Stomach (tissue), 4 donors: ENCODE results near the gene ZNF417.
"Not testable (repeated sequence)": the region's sequence is repeated elsewhere in the genome, so short reads cannot be mapped to it uniquely, and the experiment has no call there.

ENCODE experiments used
- EP300 ChIP-seq: sonication (generic); formaldehyde crosslinking; IDR thresholded peaks from one replicate; pipeline ENCODE4 v1.6.1; 2017; ENCODE audit warnings: antibody characterized with exemption
- POLR2A ChIP-seq, 4 donors: fragments of 450-650 bp; IDR thresholded peaks; one replicate each; pipeline ENCODE4 v1.6.1; 2016; ENCODE audit warnings: antibody characterized with exemption in 4 of 4, control low read depth in 2 of 4, mild to moderate bottlenecking in 1 of 4, moderate library complexity in 1 of 4
- TF ChIP-seq, protein P1 (sequence below), 7 experiments: fragments of 450-650 bp in 4 of 7; fragments of 200-600 bp in 3 of 7; sonication (generic) in 3 of 7; IDR thresholded peaks; one replicate each; pipeline ENCODE4 v1.5.1; 2016 to 2019; ENCODE audit warnings: antibody characterized with exemption in 7 of 7, control low read depth in 2 of 7, mild to moderate bottlenecking in 1 of 7

DNA sequence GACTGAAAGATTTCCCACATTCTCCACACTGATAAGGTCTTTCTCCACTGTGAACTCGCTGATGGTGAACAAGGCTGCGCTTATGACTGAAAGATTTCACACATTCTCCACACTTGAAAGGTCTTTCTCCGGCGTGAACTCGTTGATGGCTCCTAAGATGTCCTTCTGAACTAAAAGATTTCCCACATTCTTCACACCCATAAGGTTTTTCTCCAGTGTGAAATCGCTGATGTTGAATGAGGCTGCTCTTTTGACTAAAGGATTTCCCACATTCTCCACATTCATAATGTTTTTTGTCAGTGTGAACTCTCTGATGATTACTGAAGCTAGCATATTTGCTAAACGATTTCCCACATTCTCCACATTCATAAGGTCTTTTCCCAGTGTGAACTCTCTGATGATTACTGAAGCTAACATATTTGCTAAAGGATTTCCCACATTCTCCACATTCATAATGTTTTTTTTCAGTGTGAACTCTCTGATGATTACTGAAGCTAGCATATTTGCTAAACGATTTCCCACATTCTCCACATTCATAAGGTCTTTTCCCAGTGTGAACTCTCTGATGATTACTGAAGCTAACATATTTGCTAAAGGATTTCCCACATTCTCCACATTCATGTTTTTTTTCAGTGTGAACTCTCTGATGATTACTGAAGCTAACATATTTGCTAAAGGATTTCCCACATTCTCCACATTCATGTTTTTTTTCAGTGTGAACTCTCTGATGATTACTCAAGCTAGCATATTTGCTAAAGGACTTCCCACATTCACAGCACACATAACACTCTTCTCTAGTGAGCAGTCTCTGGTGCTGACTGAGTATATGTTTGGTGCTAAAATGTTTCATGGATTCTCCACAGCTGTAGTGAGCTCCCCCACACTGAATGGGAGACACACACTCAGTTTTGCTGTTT lies 42.3 kb downstream of the ZNF417 start:
- TF ChIP-seq, protein P1, sequence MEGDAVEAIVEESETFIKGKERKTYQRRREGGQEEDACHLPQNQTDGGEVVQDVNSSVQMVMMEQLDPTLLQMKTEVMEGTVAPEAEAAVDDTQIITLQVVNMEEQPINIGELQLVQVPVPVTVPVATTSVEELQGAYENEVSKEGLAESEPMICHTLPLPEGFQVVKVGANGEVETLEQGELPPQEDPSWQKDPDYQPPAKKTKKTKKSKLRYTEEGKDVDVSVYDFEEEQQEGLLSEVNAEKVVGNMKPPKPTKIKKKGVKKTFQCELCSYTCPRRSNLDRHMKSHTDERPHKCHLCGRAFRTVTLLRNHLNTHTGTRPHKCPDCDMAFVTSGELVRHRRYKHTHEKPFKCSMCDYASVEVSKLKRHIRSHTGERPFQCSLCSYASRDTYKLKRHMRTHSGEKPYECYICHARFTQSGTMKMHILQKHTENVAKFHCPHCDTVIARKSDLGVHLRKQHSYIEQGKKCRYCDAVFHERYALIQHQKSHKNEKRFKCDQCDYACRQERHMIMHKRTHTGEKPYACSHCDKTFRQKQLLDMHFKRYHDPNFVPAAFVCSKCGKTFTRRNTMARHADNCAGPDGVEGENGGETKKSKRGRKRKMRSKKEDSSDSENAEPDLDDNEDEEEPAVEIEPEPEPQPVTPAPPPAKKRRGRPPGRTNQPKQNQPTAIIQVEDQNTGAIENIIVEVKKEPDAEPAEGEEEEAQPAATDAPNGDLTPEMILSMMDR (IDR thresholded peaks at IDR 0.05): not testable (repeated sequence)
- not testable (repeated sequence) for TF ChIP-seq EP300; POLR2A (IDR thresholded peaks at IDR 0.05)
